Measurements from ENCODE around the gene ZNF280D. TPM values are rescaled to one million over a fixed set of nuclear protein-coding genes. Genes with fewer than 3 reads are reported as not detected.

Gene ZNF280D
- total RNA-seq, 1 donor: 50.7 TPM

GRCh38 chr15:56757875-56758274 lies 24.6 kb upstream of the ZNF280D start:
- no peak for TF ChIP-seq CTCF (IDR thresholded peaks at IDR 0.05; ENCODE audit: extremely low read depth, low read depth, low read length)
- Histone ChIP-seq H3K27me3 (ENCODE audit: insufficient read depth, low read length) (no peaks in the 10 kb centered on the region), H3K27ac (ENCODE audit: low read depth, low read length) (no peak overlapping the region), H3K79me2 (ENCODE audit: insufficient read depth, low read length) (no peaks in the 10 kb centered on the region), H3K9me3 (ENCODE audit: low read depth, low read length) (no peaks in the 10 kb centered on the region), H3K4me3 (ENCODE audit: insufficient read depth, low read length) (no peak overlapping the region), H3K36me3 (ENCODE audit: insufficient read depth, low read length) (no peaks in the 10 kb centered on the region), H2AFZ (ENCODE audit: low read length) (no peak overlapping the region), H3K4me1 (ENCODE audit: insufficient read depth, low read length) (peaks cover 35% of the 10 kb centered on the region), H4K20me1 (ENCODE audit: insufficient read depth, low read length) (no peaks in the 10 kb centered on the region), H3K4me2 (ENCODE audit: insufficient read depth, low read length) (no peak overlapping the region)
- DNase-seq (ENCODE audit: insufficient read length, low spot score, missing footprints): no peak

GRCh38 chr15:56754772-56755370 lies 21.6 kb upstream of the ZNF280D start:
- Histone ChIP-seq H3K4me3 (ENCODE audit: insufficient read depth, low read length) (no peak overlapping the region), H3K36me3 (ENCODE audit: insufficient read depth, low read length) (no peaks in the 10 kb centered on the region), H3K27ac (ENCODE audit: low read depth, low read length) (no peak overlapping the region), H3K4me2 (ENCODE audit: insufficient read depth, low read length) (peak overlapping the region; percentile 1), H2AFZ (ENCODE audit: low read length) (no peak overlapping the region), H3K9me3 (ENCODE audit: low read depth, low read length) (no peaks in the 10 kb centered on the region), H3K4me1 (ENCODE audit: insufficient read depth, low read length) (peaks cover 30% of the 10 kb centered on the region), H3K79me2 (ENCODE audit: insufficient read depth, low read length) (no peaks in the 10 kb centered on the region), H3K27me3 (ENCODE audit: insufficient read depth, low read length) (no peaks in the 10 kb centered on the region), H4K20me1 (ENCODE audit: insufficient read depth, low read length) (no peaks in the 10 kb centered on the region)
- no peak for DNase-seq (ENCODE audit: insufficient read length, low spot score, missing footprints)
- no peak for TF ChIP-seq CTCF (IDR thresholded peaks at IDR 0.05; ENCODE audit: extremely low read depth, low read depth, low read length)

GRCh38 chr15:56752986-56753385 lies 19.7 kb upstream of the ZNF280D start:
- H3K79me2 ChIP-seq (ENCODE audit: insufficient read depth, low read length): no peaks in the 10 kb centered on the region
- DNase-seq (ENCODE audit: insufficient read length, low spot score, missing footprints): no peak
- no peak overlapping the region for H3K27ac ChIP-seq (ENCODE audit: low read depth, low read length)
- no peak for TF ChIP-seq CTCF (IDR thresholded peaks at IDR 0.05; ENCODE audit: extremely low read depth, low read depth, low read length)
- H3K27me3 ChIP-seq (ENCODE audit: insufficient read depth, low read length): no peaks in the 10 kb centered on the region
- no peaks in the 10 kb centered on the region for H3K36me3 ChIP-seq (ENCODE audit: insufficient read depth, low read length)
- no peak overlapping the region for H3K4me3 ChIP-seq (ENCODE audit: insufficient read depth, low read length)
- H2AFZ ChIP-seq (ENCODE audit: low read length): no peak overlapping the region
- H3K4me2 ChIP-seq (ENCODE audit: insufficient read depth, low read length): no peak overlapping the region
- H3K9me3 ChIP-seq (ENCODE audit: low read depth, low read length): no peaks in the 10 kb centered on the region
- peaks cover 17% of the 10 kb centered on the region for H3K4me1 ChIP-seq (ENCODE audit: insufficient read depth, low read length)
- H4K20me1 ChIP-seq (ENCODE audit: insufficient read depth, low read length): no peaks in the 10 kb centered on the region

- H4K20me1 ChIP-seq (ENCODE audit: insufficient read depth, low read length): no peaks in the 10 kb centered on the region
- no peak for DNase-seq (ENCODE audit: insufficient read length, low spot score, missing footprints)
- H3K9me3 ChIP-seq (ENCODE audit: low read depth, low read length): no peaks in the 10 kb centered on the region
- no peaks in the 10 kb centered on the region for H3K79me2 ChIP-seq (ENCODE audit: insufficient read depth, low read length)
- H3K36me3 ChIP-seq (ENCODE audit: insufficient read depth, low read length): no peaks in the 10 kb centered on the region
- peaks cover 10% of the 10 kb centered on the region for H3K4me1 ChIP-seq (ENCODE audit: insufficient read depth, low read length)
- TF ChIP-seq CTCF (IDR thresholded peaks at IDR 0.05; ENCODE audit: extremely low read depth, low read depth, low read length): no peak
- no peaks in the 10 kb centered on the region for H3K27me3 ChIP-seq (ENCODE audit: insufficient read depth, low read length)
- H3K4me3 ChIP-seq (ENCODE audit: insufficient read depth, low read length): no peak overlapping the region
- H3K27ac ChIP-seq (ENCODE audit: low read depth, low read length): no peak overlapping the region
- H3K4me2 ChIP-seq (ENCODE audit: insufficient read depth, low read length): no peak overlapping the region
- H2AFZ ChIP-seq (ENCODE audit: low read length): no peak overlapping the region
Observed at GRCh38 chr15:56749982-56750381, 16.7 kb upstream of the ZNF280D start.
